ENCODE results near the gene OSER1. TPM values are rescaled to one million over a fixed set of nuclear protein-coding genes. Genes with fewer than 3 reads are reported as not detected.

OSER1 gene
- total RNA-seq, 2 experiments from 2014 or later: 172 TPM

- H3K27ac ChIP-seq (ENCODE audit: low read depth in 1 of 2, low read length in 2 of 2): no peak overlapping the region
- Mint-ChIP-seq H3K4me1 (ENCODE audit: low read depth) (peaks cover 28% of the 10 kb centered on the region), H3K27me3 (no peaks in the 10 kb centered on the region), H3K27ac (peak overlapping the region; percentile 73), H3K4me3 (no peak overlapping the region), H3K36me3 (ENCODE audit: low read depth) (no peaks in the 10 kb centered on the region), H3K9me3 (no peaks in the 10 kb centered on the region)
- no peaks in the 10 kb centered on the region for H3K27me3 ChIP-seq (ENCODE audit: control insufficient read depth in 1 of 2, insufficient read depth in 2 of 2, low read length in 2 of 2)
- H3K36me3 ChIP-seq (ENCODE audit: insufficient read depth, low read length): peaks cover 4% of the 10 kb centered on the region
- no peaks in the 10 kb centered on the region for H3K9me3 ChIP-seq (ENCODE audit: control insufficient read depth in 1 of 2, insufficient read depth in 1 of 2, low read length in 2 of 2)
- DNase-seq (no peak), ATAC-seq (ENCODE audit: poor library complexity) (no peak)
- ChIA-PET POLR2A (no interaction called here), CTCF (no interaction called here)
- intact Hi-C loops (cut with DNase I, micrococcal nuclease): no loop called here
- no peak overlapping the region for H3K4me3 ChIP-seq (ENCODE audit: low read length)
- TF ChIP-seq, protein P1, sequence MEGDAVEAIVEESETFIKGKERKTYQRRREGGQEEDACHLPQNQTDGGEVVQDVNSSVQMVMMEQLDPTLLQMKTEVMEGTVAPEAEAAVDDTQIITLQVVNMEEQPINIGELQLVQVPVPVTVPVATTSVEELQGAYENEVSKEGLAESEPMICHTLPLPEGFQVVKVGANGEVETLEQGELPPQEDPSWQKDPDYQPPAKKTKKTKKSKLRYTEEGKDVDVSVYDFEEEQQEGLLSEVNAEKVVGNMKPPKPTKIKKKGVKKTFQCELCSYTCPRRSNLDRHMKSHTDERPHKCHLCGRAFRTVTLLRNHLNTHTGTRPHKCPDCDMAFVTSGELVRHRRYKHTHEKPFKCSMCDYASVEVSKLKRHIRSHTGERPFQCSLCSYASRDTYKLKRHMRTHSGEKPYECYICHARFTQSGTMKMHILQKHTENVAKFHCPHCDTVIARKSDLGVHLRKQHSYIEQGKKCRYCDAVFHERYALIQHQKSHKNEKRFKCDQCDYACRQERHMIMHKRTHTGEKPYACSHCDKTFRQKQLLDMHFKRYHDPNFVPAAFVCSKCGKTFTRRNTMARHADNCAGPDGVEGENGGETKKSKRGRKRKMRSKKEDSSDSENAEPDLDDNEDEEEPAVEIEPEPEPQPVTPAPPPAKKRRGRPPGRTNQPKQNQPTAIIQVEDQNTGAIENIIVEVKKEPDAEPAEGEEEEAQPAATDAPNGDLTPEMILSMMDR (IDR thresholded peaks at IDR 0.05): no peak
- peaks cover 14% of the 10 kb centered on the region for H3K4me1 ChIP-seq (ENCODE audit: insufficient read depth, low read length)
Measured at GRCh38 chr20:44224637-44225036, 14.1 kb upstream of the OSER1 start.

- no peaks in the 10 kb centered on the region for H3K27me3 ChIP-seq (ENCODE audit: control insufficient read depth in 1 of 2, insufficient read depth in 2 of 2, low read length in 2 of 2)
- H3K27ac ChIP-seq (ENCODE audit: low read depth in 1 of 2, low read length in 2 of 2): no peak overlapping the region
- Mint-ChIP-seq H3K36me3 (ENCODE audit: low read depth) (no peaks in the 10 kb centered on the region), H3K27me3 (no peaks in the 10 kb centered on the region), H3K4me3 (no peak overlapping the region), H3K27ac (peak overlapping the region; percentile 73), H3K9me3 (no peaks in the 10 kb centered on the region), H3K4me1 (ENCODE audit: low read depth) (peaks cover 37% of the 10 kb centered on the region)
- POLR2A ChIA-PET: no interaction called here
- CTCF ChIA-PET: no interaction called here
- H3K4me3 ChIP-seq (ENCODE audit: low read length): no peak overlapping the region
- no peak for DNase-seq
- peaks cover 23% of the 10 kb centered on the region for H3K4me1 ChIP-seq (ENCODE audit: insufficient read depth, low read length)
- intact Hi-C loops (cut with DNase I, micrococcal nuclease): no loop called here
- H3K36me3 ChIP-seq (ENCODE audit: insufficient read depth, low read length): peaks cover 4% of the 10 kb centered on the region
- H3K9me3 ChIP-seq (ENCODE audit: control insufficient read depth in 1 of 2, insufficient read depth in 1 of 2, low read length in 2 of 2): no peaks in the 10 kb centered on the region
- TF ChIP-seq, protein P1 (IDR thresholded peaks at IDR 0.05): no peak
- no peak for ATAC-seq (ENCODE audit: poor library complexity)
Measured at GRCh38 chr20:44223721-44224120, 13.2 kb upstream of the OSER1 start.

DNA sequence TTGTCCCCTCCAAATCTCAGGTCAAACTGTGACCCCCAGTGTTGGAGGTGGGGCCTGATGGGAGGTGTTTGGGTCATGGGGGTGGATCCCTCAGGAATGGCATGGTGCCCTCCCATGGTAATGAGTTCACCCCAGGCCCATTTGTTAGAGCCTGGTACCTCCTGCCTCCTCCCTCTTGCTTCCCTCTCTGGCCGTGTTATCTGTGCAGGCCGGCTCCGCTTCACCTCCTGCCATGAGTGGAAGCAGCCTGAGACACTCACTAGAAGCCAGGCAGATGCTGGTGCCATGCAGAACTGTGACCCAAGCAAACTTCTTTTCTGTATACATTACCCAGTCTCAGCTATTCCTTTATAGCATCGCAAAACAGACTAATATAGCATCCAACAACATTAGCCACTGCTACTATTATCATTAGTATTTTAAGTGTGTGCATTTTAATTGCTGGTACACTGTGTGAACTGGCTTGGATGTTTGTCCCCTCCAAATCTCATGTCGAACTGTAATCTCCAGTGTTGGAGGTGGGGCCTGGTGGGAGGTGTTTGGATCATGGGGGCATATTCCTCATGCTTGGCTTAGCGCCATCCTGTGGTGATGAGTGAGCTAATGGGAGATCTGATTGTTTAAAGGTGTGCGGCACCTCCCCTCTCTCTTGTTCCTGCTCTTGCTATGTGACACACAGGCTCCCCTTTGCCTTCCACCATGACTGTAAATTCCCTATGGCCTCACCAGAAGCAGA lies 12.2 kb upstream of the OSER1 start:
- peaks cover 46% of the 10 kb centered on the region for H3K4me1 Mint-ChIP-seq (ENCODE audit: low read depth)
- H3K4me3 Mint-ChIP-seq: no peak overlapping the region
- Histone ChIP-seq H3K27me3 (ENCODE audit: control insufficient read depth in 1 of 2, insufficient read depth in 2 of 2, low read length in 2 of 2) (no peaks in the 10 kb centered on the region), H3K9me3 (ENCODE audit: control insufficient read depth in 1 of 2, insufficient read depth in 1 of 2, low read length in 2 of 2) (no peaks in the 10 kb centered on the region), H3K4me1 (ENCODE audit: insufficient read depth, low read length) (peaks cover 31% of the 10 kb centered on the region), H3K36me3 (ENCODE audit: insufficient read depth, low read length) (peaks cover 4% of the 10 kb centered on the region), H3K27ac (ENCODE audit: low read depth in 1 of 2, low read length in 2 of 2) (no peak overlapping the region), H3K4me3 (ENCODE audit: low read length) (no peak overlapping the region)
- intact Hi-C loops (cut with DNase I, micrococcal nuclease): no loop called here
- DNase-seq (no peak), ATAC-seq (ENCODE audit: poor library complexity) (no peak)
- H3K27ac Mint-ChIP-seq: peak overlapping the region; percentile 73
- TF ChIP-seq, protein P1 (IDR thresholded peaks at IDR 0.05): no peak
- ChIA-PET POLR2A (no interaction called here), CTCF (interaction anchor here (1.6 kb wide), 1 partner anchor 88 kb away, joined by 7 read pairs; the partner anchor contains the start of gene FITM2)
- H3K27me3 Mint-ChIP-seq: no peaks in the 10 kb centered on the region
- no peaks in the 10 kb centered on the region for H3K9me3 Mint-ChIP-seq
- H3K36me3 Mint-ChIP-seq (ENCODE audit: low read depth): no peaks in the 10 kb centered on the region
